Stimulated activated CD4-positive, alpha-beta T cell treated with anti-CD3 and anti-CD28 coated beads, TNF-alpha, amount 100 ng/mL, for 4 hours (primary cell): ENCODE data around the gene UCHL5.
"Not testable (repeated sequence)": the region's sequence is repeated elsewhere in the genome, so short reads cannot be mapped to it uniquely, and the experiment has no call there.

Experiments
- DNase-seq, 3 experiments: peaks; one replicate each; pipeline ENCODE4 v3.0.0-alpha.2; 2020; ENCODE audit warnings: low read depth in 3 of 3

Gene UCHL5

DNA sequence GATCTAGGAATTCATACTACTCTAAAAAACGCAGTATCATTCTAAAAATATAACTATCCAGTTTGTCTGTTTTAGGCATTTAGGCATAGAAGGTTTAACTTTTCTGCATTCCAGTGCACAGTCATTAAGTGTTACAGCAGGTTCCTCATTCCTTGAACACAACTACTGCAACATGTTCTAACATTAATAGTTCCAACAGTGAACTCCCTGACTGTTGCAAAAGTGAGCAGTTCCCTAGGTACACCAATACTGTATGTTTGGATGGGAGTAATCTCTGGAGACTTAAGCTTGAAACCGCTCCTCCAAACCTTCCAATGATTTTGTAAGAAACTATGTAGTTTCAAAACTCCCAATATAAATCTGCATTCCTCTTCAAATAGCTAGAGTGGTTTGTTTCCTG lies 46.2 kb downstream of the UCHL5 start:
- DNase-seq = no peak

DNA sequence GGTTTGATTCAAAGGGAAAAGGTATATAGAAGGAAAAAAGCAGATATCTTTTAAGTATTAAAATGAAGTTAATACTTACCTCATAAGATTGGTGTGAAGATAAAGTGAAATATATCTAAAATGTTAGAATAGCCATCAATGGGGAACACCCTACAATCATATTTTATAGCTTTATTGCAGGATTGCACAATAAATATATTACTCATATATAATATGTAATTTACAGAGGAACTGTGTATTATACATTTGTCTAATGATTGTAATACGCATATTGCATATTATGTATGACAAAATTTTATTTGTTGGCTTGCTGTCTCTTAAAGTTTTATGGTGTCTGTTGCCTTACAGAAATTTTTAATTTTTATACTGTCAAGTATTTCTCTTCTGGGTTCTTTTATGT lies 47.8 kb downstream of the UCHL5 start:
- no peak for DNase-seq

DNA sequence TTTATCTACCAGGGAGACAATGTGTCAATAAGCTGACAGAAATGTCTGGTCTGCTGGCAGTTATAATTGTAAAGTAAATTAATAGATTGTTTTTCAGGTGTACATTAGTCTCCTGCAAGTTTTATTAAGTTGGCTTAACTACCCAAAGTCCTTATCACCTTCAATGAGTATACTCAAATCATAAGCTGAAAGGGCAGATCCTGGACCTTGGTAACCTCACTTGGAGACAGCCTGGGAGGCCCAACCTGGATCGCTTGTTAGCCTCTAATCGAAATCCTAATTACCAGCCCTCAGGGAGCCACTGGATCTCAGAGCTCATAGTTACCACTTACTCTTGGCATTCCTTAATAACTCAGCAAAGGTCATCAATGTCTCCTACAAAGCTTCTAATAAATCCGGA lies 49.7 kb downstream of the UCHL5 start:
- DNase-seq = no peak

DNA sequence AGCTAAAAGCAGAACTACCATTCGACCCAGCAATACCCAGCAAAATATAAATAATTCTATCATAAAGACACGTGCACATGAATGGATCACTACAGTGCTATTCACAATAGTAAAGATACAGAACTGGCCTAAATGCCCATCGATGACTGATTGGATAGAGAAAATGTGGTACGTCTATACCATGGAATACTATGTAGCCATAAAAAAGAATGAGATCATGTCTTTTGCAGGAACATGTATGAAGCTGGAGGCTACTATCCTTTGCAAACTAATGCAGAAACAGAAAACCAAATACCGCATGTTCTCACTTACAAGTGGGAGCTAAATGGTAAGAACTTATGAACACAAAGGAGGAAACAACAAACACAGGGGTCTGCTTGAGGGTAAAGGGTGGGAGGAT lies 53.4 kb downstream of the UCHL5 start:
- DNase-seq = no peak

DNA sequence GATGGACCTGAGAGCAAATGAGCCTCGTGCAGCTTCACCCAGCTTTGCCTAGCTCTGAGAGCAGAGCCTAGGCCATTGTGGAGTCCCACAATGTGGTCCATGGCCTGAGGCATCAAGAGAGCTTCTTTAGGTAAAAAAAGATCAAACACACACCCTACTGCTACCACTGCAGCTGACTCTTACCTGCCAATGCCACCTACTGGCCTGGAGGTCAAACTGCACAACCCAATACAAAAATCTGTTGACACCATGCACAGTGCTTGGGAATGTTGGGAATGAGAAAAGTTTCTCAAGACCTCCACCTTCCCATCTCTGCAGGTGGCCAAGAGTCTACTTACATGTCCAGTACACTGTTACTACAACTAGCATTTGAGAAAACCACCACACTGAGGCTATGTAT lies 60.6 kb downstream of the UCHL5 start:
- no peak for DNase-seq

DNA sequence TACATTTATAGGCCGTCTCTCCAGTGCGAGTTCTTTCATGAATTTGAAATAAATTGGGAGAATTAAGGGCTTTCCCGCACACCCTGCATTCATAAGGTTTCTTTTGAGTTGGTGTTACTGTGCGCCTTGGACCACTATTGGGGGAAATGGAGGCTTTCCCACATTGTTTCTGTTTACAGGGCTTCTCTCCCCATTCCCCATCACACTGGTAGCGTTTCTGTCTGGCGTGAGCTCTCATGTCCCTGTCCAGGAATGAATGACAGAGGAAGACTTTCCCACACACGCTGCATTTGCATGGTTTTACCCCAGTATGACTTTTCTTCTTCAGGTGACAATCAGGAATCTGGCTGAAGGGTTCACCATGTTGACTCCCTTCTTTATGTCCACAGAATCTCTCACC lies 65.0 kb downstream of the UCHL5 start:
- no peak for DNase-seq

DNA sequence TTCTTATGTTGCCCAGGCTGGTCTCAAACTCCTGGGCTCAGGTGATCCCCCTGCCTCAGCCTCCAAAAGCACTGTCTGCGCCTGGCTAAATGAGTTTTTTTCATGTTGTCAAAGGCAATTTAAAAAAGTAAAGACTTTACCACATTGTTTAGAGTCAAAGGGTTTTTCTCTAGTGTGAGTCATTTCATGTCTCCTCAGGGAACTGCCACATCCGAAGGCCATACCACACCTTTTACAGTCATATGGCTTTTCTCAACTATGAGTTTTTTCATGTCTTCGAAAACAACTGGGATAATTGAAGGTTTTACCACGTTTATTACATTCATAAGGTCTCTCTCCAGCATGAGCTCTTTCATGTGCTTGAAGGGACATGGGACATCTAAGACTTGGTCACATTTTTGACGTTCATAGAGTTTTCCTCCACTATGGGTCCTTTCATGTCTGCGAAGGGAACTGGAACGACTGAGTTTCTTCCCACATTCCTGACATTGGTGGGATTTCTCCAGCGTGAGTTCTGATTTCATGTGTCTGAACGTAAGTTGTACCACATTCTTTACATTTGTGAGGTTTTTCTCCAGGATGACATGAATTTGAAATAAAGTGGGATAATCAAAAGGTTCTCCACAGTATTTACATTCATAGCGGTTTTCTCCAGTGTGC lies 65.6 kb downstream of the UCHL5 start:
- no peak for DNase-seq

DNA sequence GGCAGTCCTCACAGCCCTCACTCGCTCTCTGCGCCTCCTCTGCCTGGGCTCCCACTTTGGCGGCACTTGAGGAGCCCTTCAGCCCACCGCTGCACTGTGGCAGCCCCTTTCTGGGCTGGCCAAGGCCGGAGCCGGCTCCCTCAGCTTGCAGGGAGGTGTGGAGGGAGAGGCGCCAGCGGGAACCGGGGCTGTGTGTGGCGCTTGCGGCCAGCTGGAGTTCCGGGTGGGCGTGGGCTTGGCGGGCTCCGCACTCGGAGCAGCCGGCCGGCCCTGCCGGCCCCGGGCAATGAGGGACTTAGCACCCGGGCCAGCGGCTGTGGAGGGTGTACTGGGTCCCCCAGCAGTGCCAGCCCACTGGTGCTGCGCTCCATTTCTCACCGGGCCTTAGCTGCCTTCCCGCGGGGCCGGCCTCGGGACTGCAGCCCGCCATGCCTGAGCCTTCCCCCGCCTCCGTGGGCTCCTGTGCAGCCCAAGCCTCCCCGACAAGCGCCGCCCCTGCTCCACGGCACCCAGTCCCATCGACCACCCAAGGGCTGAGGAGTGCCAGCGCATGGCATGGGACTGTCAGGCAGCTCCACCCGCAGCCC lies 72.3 kb downstream of the UCHL5 start:
- not testable (repeated sequence) for DNase-seq

DNA sequence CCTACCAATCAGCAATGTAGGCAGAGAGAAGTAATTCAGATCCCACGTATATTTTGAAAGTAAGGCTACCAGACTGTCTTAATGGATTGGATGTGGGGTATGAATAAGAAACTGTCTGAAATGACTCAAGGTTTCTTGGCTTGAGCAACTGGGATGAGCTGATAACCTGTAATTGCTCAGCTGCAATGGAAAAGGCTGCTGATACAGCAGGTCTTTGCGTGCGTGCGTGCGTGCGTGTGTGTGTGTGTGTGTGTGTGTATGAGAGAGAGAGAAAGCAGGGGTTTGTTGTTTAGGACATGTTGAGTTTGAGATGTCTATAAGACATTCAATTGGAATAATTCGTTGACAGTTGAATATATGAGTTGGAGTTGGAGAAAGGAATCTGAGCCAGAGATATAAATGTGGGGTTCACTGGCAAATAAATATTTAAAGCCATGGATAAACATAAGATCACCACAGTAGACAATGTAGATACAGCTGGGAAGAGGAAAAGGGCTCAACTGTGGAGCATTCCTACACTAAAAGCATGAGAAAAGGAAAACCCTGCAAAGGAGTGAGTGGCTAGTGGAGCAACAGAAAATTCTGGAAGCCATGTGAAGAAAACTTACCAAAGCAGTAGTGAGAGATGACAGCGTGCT lies 72.9 kb downstream of the UCHL5 start:
- no peak for DNase-seq

DNA sequence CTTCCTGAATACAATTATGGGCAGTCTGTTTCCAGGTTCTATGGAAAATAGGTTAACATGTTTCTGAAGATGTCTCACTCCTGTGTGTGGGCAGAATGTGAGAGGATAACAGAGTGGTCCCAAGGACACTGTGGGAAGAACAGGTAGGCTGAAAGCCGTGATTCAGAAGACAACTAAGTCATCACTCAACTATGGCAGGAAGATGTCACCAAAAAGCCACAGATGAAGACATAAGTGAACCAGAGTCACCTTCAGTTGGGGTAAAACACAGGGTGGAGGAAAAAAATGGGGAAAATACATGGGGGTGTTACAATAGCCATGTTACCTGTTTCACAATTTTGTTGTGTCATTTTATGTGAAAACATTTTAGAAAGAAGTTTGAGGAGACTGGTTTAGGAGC lies 75.1 kb downstream of the UCHL5 start:
- no peak for DNase-seq

DNA sequence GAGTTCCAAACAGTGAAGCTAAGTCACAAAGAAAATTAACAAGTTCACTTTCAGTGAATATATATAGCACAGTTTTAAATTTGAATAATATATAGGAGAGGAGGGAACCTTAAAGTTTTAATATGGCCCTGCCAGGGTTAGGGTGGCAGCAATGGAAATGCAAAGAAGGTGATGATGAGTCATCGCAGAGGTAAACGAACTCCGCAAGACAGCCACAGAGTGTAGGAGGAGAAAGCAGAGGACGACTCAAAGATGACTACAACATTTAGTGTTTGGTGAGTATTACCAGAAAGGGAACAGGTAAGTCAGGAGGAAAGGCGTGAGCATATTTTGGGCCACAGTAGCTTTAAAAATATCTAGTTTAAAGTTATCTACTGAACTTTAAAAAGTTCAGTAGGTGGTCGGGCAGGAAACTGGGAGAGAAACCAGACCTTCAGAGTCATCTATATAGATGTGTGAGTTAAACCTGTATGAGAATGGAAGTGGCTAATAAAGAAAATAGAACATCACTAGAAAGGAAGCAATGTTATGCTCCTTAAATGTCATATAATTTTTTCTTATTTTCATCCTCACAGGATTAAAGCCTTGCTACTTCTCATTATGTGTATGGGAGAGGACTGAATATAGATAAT lies 75.7 kb downstream of the UCHL5 start:
- DNase-seq = peak in 2 of 3 experiments; percentile 6 to 7

DNA sequence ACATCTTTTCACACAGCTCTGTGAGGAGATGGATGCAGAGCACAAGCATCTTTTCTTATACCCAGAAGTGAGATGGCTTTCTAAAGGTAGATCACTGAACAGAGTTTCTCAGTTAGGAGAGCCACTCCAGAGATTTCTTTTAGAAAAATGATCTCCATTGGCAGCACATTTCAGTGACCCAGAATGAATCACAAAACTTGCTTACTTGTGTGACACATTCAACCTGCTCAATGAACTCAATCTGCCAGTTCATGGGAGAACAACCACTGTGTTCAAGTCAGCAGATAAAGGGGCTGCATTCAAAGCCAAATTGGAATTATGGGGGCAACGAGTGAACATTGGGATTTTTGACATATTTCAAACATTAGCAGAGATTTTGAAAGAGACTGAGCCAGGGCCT lies 78.3 kb downstream of the UCHL5 start:
- DNase-seq = no peak

DNA sequence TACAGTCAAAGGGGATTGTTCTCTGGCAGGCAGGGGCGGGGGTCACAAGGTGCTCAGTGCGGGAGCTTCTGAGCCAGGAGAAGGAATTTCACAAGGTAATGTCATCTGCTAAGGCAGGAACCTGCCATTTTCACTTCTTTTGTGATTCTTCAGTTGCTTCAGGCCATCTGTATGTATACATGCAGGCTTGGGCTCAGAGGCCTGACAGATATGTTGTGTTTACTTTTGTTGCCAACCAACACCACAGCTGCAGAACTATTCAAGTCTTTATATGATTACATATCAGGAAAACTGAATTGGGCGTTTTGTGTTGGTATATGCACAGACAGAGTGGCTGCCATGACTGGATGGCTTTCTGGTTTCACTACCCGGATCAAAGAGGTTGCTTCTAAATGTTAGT lies 78.8 kb downstream of the UCHL5 start:
- not testable (repeated sequence) for DNase-seq

DNA sequence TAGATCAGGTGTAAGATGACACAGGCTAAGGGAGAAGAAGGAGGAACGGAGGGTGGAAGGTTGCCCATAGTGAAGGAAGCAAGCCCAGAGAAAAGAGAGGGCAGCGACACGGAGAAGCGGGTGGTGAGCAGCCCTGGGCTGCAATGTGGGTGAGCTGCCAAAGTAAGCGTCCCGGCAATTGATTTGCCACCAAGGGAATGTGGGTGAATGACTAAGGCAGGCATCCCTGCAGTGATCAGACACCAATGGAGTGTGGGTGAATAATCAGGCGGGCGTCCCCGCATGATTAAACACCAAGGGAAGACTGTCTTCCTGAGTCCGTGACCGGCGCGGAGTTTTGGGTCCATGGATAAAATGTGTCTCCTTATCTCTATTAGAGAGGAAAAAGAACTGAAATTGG lies 79.6 kb downstream of the UCHL5 start:
- DNase-seq = no peak

DNA sequence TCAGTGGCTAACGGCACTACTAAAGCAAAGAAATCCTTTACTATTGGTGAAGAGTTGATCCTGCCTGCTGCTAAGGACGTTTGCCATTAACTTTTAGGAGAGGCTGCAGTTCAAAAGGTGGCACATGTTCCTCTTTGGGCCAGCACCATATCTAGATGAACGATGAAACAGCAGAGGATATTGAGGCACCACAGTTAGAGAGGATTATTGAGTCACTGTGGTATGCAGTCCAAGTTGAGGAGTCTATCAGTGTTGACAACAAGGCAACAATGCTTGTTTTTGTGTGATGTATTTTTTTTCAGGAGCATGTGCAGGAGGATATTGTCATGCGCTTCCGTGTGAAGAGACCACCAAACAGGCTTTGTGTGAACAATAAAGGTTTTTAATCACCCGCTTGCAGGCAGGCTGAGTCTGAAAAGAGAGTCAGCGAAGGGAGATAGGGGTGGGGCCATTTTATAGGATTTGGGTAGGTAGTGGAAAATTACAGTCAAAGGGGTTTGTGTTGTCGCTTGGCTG lies 80.9 kb downstream of the UCHL5 start:
- DNase-seq = no peak

DNA sequence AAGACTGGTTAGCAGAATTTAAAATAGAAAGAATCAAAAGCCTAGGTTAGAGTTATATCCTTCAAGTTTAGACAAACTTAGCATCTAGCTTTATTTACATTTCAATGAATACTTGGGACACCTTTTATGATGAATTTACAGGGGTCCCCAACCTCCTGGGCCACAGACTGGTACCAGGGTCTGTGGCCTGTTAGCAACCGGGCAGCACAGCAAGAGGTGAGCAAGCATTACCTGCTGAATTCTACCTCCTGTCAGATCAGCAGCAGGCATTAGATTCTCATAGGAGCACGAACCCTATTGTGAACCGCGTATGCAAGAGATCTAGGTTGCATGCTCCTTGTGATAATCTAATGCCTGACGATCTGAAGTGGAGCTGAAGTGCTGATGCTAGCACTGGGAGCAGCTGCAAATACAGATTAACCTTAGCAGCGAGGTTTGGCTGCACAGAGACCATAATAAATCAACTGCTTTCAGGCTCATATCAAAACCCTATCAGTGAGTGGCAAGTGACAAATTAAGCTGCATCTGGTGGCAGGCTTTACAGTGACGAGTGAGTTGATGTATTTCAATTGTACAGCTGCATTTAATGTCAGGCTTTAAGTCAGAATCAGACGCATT lies 82.0 kb downstream of the UCHL5 start:
- no peak for DNase-seq

DNA sequence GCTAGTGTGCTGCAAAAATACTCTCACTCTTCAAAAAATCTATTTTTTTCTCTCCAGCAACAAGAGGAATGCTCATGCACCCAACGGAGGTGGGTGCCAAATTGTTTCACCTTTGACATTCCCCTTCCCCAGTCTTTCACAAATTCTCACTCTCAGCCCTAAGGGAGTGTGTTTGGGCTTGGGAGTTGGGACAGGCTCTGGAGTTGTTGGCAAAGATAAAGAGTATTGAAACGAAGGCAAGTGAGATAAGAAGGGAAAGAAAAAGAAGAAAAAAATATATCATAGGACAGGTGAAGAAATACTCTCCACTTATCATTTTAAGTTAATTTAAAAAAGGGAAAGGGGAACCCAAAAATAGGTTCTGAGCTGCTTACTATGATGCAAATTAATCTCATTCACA lies 82.6 kb downstream of the UCHL5 start:
- DNase-seq = no peak

DNA sequence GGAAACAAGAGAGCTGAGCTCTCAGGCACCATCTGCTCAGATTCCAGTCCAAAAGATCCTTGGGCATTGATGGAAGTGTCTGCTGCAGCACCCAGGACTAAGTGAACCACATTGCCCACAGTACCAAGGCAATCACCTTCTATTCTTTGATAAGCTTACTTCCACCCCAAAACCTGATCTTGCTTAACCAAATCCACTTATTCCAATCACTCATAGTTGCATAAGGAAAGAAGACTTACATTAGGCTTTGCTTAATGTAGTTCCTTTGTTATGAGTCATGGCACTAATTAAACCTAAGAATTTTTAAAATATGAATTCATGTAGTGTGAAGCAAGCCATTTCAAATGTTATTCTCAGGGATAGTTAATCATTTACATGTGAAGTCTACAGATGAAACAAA lies 84.5 kb downstream of the UCHL5 start:
- no peak for DNase-seq

DNA sequence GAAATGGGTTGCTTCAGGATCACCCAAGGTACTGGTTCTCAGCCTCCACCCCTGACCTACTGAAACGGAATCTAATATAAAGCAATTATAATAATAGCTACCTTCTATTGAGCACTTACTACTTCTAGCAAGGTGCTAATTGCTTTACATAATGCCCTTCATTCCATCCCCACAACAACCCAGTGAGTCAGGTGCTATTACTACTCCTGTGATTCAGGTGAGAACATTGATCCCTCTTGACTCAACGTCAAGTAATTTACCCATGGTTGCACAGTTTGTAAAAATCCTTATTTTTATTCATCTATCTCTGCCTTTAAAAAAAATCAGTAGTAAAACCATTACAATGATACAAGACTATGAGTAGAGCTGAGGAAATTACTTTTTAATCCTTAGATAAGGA lies 85.2 kb downstream of the UCHL5 start:
- DNase-seq = no peak

DNA sequence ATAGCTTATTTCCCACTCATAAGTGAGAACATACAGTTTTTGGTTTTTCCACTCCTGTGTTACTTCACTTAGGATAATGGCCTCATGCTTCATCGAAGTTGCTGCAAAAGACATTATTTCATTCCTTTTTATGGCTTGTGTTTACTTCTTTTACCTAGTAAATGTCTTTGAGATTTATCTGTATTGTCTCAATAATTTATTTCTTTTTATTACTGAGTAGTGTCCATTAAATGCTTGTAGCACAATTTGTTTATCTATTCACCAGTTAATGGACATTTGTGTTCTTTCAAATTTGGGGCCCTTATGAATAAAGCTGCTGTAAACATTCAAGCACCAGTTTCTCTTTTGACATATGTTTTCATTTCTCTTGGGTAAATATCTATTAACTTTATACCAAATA lies 86.0 kb downstream of the UCHL5 start:
- DNase-seq = no peak

DNA sequence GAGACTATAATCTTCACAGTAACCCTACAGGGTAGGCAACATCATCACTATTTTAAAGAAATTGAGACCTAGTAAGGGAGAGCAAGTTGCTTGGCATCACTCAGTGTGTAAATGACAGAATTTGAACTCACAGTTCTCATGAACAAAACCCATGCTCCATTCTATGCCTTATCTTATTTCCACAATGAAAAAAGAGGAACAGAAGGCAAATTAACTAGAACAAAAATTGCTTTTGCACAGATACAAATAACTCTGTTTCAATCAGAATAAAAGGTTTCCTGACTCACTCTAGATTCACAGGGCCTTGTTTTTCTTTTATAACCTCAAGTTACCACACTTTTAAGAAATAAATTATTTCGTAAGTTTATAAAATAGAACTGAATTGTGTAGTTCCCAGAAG lies 90.1 kb downstream of the UCHL5 start:
- DNase-seq = no peak

DNA sequence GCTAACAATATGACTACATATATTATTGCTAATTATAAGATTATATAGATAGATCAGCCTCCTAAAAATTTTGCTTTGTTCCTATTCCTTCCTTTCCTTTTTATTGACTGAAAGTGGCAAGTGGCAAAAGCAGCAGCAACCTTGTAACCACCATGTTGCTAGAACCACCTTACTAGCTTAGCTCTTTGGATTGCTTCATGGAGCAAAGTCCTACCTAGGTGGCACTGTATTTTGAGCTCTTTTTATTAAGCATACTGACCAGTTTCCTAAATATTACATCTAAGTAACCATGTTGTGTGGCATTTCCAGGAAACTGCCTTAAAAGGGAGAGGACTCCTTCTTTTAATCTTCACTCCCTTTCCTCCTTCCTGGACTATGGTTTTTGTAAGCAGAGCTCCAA lies 90.8 kb downstream of the UCHL5 start:
- no peak for DNase-seq
